ENCODE results near the gene ESR1. TPM values are rescaled to one million over a fixed set of nuclear protein-coding genes. Genes with fewer than 3 reads are reported as not detected.

The ESR1 gene
- total and polyA plus RNA-seq, 4 experiments from 2014 or later: 0.67 to 6.8 (median 2.4) TPM

DNA sequence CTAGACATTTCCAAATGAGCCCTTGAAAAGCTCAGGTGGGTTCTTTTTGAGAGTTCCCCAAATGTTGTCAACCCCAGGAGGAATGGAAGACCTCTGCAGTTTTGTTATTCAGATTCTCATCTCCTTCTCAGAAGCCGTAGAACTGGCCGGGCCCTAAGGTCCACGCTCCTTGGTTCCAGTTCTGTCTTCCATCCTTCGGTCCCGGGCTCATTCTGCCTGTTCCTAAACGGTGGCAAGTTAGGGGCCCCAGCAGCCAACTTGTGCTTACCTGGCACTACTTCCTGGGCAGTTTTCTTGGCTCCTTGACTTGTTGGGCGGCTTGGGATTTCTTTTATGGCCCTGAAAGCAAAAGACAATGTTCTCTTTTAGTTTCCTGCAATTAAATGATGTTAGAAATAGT is 6.4 kb downstream of the ESR1 start:
- H3K9me3 Mint-ChIP-seq: peaks cover 0 to 2% (median 0%) of the 10 kb centered on the region in 8 donors
- no peaks in the 10 kb centered on the region for H3K9me3 ChIP-seq (ENCODE audit: control insufficient read depth in 1 of 2, low read length in 2 of 2)
- DNase-seq: no peak
- intact Hi-C loops (cut with micrococcal nuclease): no loop called here
- H3K27ac ChIP-seq (ENCODE audit: low read depth, low read length): no peak overlapping the region
- no peak overlapping the region for H3K4me3 ChIP-seq (ENCODE audit: low read length in 2 of 2)
- H3K36me3 ChIP-seq (ENCODE audit: insufficient read depth, low read length): no peaks in the 10 kb centered on the region
- H3K27me3 Mint-ChIP-seq: peaks cover 7 to 12% of the 10 kb centered on the region in 2 donors
- no peaks in the 10 kb centered on the region for H3K36me3 Mint-ChIP-seq
- H3K4me1 ChIP-seq (ENCODE audit: insufficient read depth, low read length): no peaks in the 10 kb centered on the region
- H3K27me3 ChIP-seq (ENCODE audit: insufficient read depth, low read length): no peaks in the 10 kb centered on the region
- ChIA-PET POLR2A (ENCODE audit: partially characterized antibody) (no interaction called here), CTCF (ENCODE audit: partially characterized antibody) (no interaction called here)
- no peak overlapping the region for H3K27ac Mint-ChIP-seq
- no peak overlapping the region for H3K4me3 Mint-ChIP-seq
- peaks cover 0 to 4% (median 0%) of the 10 kb centered on the region in 4 donors for H3K4me1 Mint-ChIP-seq

DNA sequence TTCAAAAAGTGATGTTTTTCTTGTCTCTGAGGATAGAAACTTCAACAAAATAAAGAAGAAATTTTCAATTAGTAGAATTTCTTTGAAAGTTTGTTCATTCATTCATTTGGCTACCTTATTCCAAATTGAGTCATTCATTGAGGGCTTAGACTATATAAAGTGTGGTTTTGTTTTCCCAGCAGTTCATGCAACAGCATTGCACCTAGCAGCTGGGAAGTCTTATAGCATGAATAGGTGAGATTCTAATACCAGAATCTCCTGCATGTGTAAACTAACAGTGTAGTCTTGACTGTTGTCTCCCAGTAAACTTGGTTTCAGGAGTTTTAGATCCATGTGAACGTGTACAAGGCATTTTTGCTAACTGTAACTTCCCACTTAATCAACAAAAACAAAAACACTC is 7.1 kb downstream of the ESR1 start:
- H3K27me3 Mint-ChIP-seq: peaks cover 0 to 5% of the 10 kb centered on the region in 2 donors
- H3K36me3 Mint-ChIP-seq: no peaks in the 10 kb centered on the region
- H3K36me3 ChIP-seq (ENCODE audit: insufficient read depth, low read length): no peaks in the 10 kb centered on the region
- no peak overlapping the region for H3K4me3 ChIP-seq (ENCODE audit: low read length in 2 of 2)
- intact Hi-C loops (cut with micrococcal nuclease): no loop called here
- H3K9me3 Mint-ChIP-seq: peaks cover 0 to 2% (median 0%) of the 10 kb centered on the region in 8 donors
- ChIA-PET POLR2A (ENCODE audit: partially characterized antibody) (no interaction called here), CTCF (ENCODE audit: partially characterized antibody) (no interaction called here)
- H3K4me1 Mint-ChIP-seq: no peaks in the 10 kb centered on the region
- no peak overlapping the region for H3K27ac Mint-ChIP-seq
- no peaks in the 10 kb centered on the region for H3K27me3 ChIP-seq (ENCODE audit: insufficient read depth, low read length)
- no peaks in the 10 kb centered on the region for H3K4me1 ChIP-seq (ENCODE audit: insufficient read depth, low read length)
- no peak overlapping the region for H3K4me3 Mint-ChIP-seq
- no peak overlapping the region for H3K27ac ChIP-seq (ENCODE audit: low read depth, low read length)
- DNase-seq: no peak
- no peaks in the 10 kb centered on the region for H3K9me3 ChIP-seq (ENCODE audit: control insufficient read depth in 1 of 2, low read length in 2 of 2)

GRCh38 chr6:151822252-151823111 is 15.0 kb downstream of the ESR1 start:
- H3K36me3 ChIP-seq (ENCODE audit: insufficient read depth, low read length): no peaks in the 10 kb centered on the region
- Mint-ChIP-seq H3K27me3 (peaks cover 0 to 2% of the 10 kb centered on the region in 2 donors), H3K4me3 (no peak overlapping the region), H3K36me3 (peaks cover 0 to 4% of the 10 kb centered on the region in 2 donors), H3K9me3 (peaks cover 0 to 7% (median under 1%) of the 10 kb centered on the region in 8 donors), H3K4me1 (peaks cover 0 to 1% (median 0%) of the 10 kb centered on the region in 4 donors), H3K27ac (no peak overlapping the region)
- ChIA-PET CTCF (ENCODE audit: partially characterized antibody) (no interaction called here), POLR2A (ENCODE audit: partially characterized antibody) (no interaction called here)
- no peak overlapping the region for H3K27ac ChIP-seq (ENCODE audit: low read depth, low read length)
- no peaks in the 10 kb centered on the region for H3K9me3 ChIP-seq (ENCODE audit: control insufficient read depth in 1 of 2, low read length in 2 of 2)
- H3K27me3 ChIP-seq (ENCODE audit: insufficient read depth, low read length): no peaks in the 10 kb centered on the region
- H3K4me3 ChIP-seq (ENCODE audit: low read length in 2 of 2): no peak overlapping the region
- H3K4me1 ChIP-seq (ENCODE audit: insufficient read depth, low read length): no peaks in the 10 kb centered on the region
- DNase-seq: no peak
- intact Hi-C loops (cut with micrococcal nuclease): no loop called here

GRCh38 chr6:151826517-151827142 is 19.1 kb downstream of the ESR1 start:
- ChIA-PET CTCF (ENCODE audit: partially characterized antibody) (no interaction called here), POLR2A (ENCODE audit: partially characterized antibody) (no interaction called here)
- Mint-ChIP-seq H3K27me3 (peaks cover 0 to 2% of the 10 kb centered on the region in 2 donors), H3K4me3 (no peak overlapping the region), H3K36me3 (peaks cover 0 to 4% of the 10 kb centered on the region in 2 donors), H3K27ac (no peak overlapping the region), H3K4me1 (peaks cover 0 to 1% (median 0%) of the 10 kb centered on the region in 4 donors), H3K9me3 (peaks cover 0 to 7% (median 1%) of the 10 kb centered on the region in 8 donors)
- Histone ChIP-seq H3K27ac (ENCODE audit: low read depth, low read length) (no peak overlapping the region), H3K9me3 (ENCODE audit: control insufficient read depth in 1 of 2, low read length in 2 of 2) (no peaks in the 10 kb centered on the region), H3K4me3 (ENCODE audit: low read length in 2 of 2) (no peak overlapping the region), H3K4me1 (ENCODE audit: insufficient read depth, low read length) (no peaks in the 10 kb centered on the region), H3K27me3 (ENCODE audit: insufficient read depth, low read length) (no peaks in the 10 kb centered on the region), H3K36me3 (ENCODE audit: insufficient read depth, low read length) (no peaks in the 10 kb centered on the region)
- intact Hi-C loops (cut with micrococcal nuclease): no loop called here
- no peak for DNase-seq

- H3K27ac ChIP-seq (ENCODE audit: low read depth, low read length): no peak overlapping the region
- H3K9me3 ChIP-seq (ENCODE audit: control insufficient read depth in 1 of 2, low read length in 2 of 2): no peaks in the 10 kb centered on the region
- intact Hi-C loops (cut with micrococcal nuclease): no loop called here
- POLR2A ChIA-PET (ENCODE audit: partially characterized antibody): no interaction called here
- H3K4me3 ChIP-seq (ENCODE audit: low read length in 2 of 2): no peak overlapping the region
- no peak overlapping the region for H3K27ac Mint-ChIP-seq
- H3K4me1 ChIP-seq (ENCODE audit: insufficient read depth, low read length): no peaks in the 10 kb centered on the region
- no peak overlapping the region for H3K4me3 Mint-ChIP-seq
- no peaks in the 10 kb centered on the region for H3K36me3 Mint-ChIP-seq
- no peaks in the 10 kb centered on the region for H3K36me3 ChIP-seq (ENCODE audit: insufficient read depth, low read length)
- H3K4me1 Mint-ChIP-seq: no peaks in the 10 kb centered on the region
- H3K27me3 Mint-ChIP-seq: no peaks in the 10 kb centered on the region
- DNase-seq: no peak
- CTCF ChIA-PET (ENCODE audit: partially characterized antibody): no interaction called here
- H3K9me3 Mint-ChIP-seq: peaks cover 0 to 5% (median 0%) of the 10 kb centered on the region in 8 donors
- H3K27me3 ChIP-seq (ENCODE audit: insufficient read depth, low read length): no peaks in the 10 kb centered on the region
Observed at GRCh38 chr6:151832710-151833109, 25.2 kb downstream of the ESR1 start.

DNA sequence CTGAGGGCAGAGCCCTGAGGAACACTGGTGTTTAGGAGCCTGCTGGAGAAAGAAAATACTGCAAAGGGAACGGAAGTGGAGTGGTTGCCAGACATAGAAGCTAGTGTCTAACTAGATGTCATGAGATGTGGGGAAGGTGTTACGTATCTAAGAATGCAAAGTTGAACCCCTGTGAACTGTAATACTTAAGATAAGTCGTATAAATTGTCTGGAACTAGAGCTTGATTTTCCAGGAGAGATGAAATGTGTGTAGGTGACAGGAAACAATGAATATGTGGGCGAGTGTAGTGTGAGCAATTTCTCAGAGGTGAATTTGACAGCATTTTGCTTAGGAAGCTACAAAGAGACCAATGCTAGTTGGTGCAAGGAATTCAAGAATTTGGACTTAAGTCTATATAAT is 27.9 kb downstream of the ESR1 start:
- no peaks in the 10 kb centered on the region for H3K4me1 ChIP-seq (ENCODE audit: insufficient read depth, low read length)
- H3K27ac Mint-ChIP-seq: no peak overlapping the region
- H3K36me3 ChIP-seq (ENCODE audit: insufficient read depth, low read length): no peaks in the 10 kb centered on the region
- peaks cover 0 to 4% (median 0%) of the 10 kb centered on the region in 8 donors for H3K9me3 Mint-ChIP-seq
- H3K4me3 Mint-ChIP-seq: no peak overlapping the region
- DNase-seq: no peak
- ChIA-PET CTCF (ENCODE audit: partially characterized antibody) (interaction anchor here (1.2 kb wide), 1 partner anchor 8 kb away, joined by 3 read pairs; no protein-coding TSS in a partner anchor), POLR2A (ENCODE audit: partially characterized antibody) (no interaction called here)
- peaks cover 0 to 2% (median 0%) of the 10 kb centered on the region in 4 donors for H3K4me1 Mint-ChIP-seq
- H3K9me3 ChIP-seq (ENCODE audit: control insufficient read depth in 1 of 2, low read length in 2 of 2): no peaks in the 10 kb centered on the region
- H3K27me3 Mint-ChIP-seq: no peaks in the 10 kb centered on the region
- H3K27me3 ChIP-seq (ENCODE audit: insufficient read depth, low read length): no peaks in the 10 kb centered on the region
- no peak overlapping the region for H3K4me3 ChIP-seq (ENCODE audit: low read length in 2 of 2)
- intact Hi-C loops (cut with micrococcal nuclease): no loop called here
- no peak overlapping the region for H3K27ac ChIP-seq (ENCODE audit: low read depth, low read length)
- no peaks in the 10 kb centered on the region for H3K36me3 Mint-ChIP-seq

GRCh38 chr6:151837223-151837622 is 29.7 kb downstream of the ESR1 start:
- H3K27ac ChIP-seq (ENCODE audit: low read depth, low read length): no peak overlapping the region
- no peaks in the 10 kb centered on the region for H3K9me3 ChIP-seq (ENCODE audit: control insufficient read depth in 1 of 2, low read length in 2 of 2)
- Mint-ChIP-seq H3K9me3 (peaks cover 0 to 4% (median 0%) of the 10 kb centered on the region in 8 donors), H3K4me1 (peaks cover 0 to 2% (median 0%) of the 10 kb centered on the region in 4 donors), H3K27me3 (no peaks in the 10 kb centered on the region), H3K36me3 (no peaks in the 10 kb centered on the region), H3K4me3 (no peak overlapping the region), H3K27ac (no peak overlapping the region)
- POLR2A ChIA-PET (ENCODE audit: partially characterized antibody): no interaction called here
- CTCF ChIA-PET (ENCODE audit: partially characterized antibody): no interaction called here
- no peak for DNase-seq
- H3K4me1 ChIP-seq (ENCODE audit: insufficient read depth, low read length): no peaks in the 10 kb centered on the region
- intact Hi-C loops (cut with micrococcal nuclease): no loop called here
- no peak overlapping the region for H3K4me3 ChIP-seq (ENCODE audit: low read length in 2 of 2)
- no peaks in the 10 kb centered on the region for H3K27me3 ChIP-seq (ENCODE audit: insufficient read depth, low read length)
- no peaks in the 10 kb centered on the region for H3K36me3 ChIP-seq (ENCODE audit: insufficient read depth, low read length)
